IPS-18a (cell line): ENCODE data around the gene ANAPC15.

Source experiments
- H3K27ac ChIP-seq: one replicate; pipeline ENCODE4 v1.5.1; 2013; ENCODE audit warnings: low read length
- H3K27me3 ChIP-seq: one replicate; pipeline ENCODE4 v1.6.1; 2013; ENCODE audit warnings: mild to moderate bottlenecking, low read length; ENCODE audit not compliant: control insufficient read depth, insufficient read depth
- H3K36me3 ChIP-seq: one replicate; pipeline ENCODE4 v1.6.1; 2013; ENCODE audit warnings: low read depth, low read length; ENCODE audit not compliant: control insufficient read depth
- H3K4me1 ChIP-seq: one replicate; pipeline ENCODE4 v1.6.1; 2013; ENCODE audit warnings: low read depth, low read length; ENCODE audit not compliant: control insufficient read depth
- H3K4me3 ChIP-seq: one replicate; pipeline ENCODE4 v1.5.1; 2013; ENCODE audit warnings: low read length
- H3K9ac ChIP-seq: one replicate; pipeline ENCODE4 v1.6.1; 2013; ENCODE audit warnings: mild to moderate bottlenecking, low read length, moderate library complexity
- H3K9me3 ChIP-seq: one replicate; pipeline ENCODE4 v1.6.1; 2013; ENCODE audit warnings: low read depth, low read length; ENCODE audit not compliant: control insufficient read depth

Gene ANAPC15

GRCh38 chr11:72123117-72123653 lies 10.7 kb upstream of the ANAPC15 start:
- H3K4me1 ChIP-seq = no peaks in the 10 kb centered on the region
- no peak overlapping the region for H3K4me3 ChIP-seq
- no peak overlapping the region for H3K9ac ChIP-seq
- H3K27ac ChIP-seq = no peak overlapping the region
- H3K9me3 ChIP-seq = no peaks in the 10 kb centered on the region
- H3K27me3 ChIP-seq = peaks cover 14% of the 10 kb centered on the region
- no peaks in the 10 kb centered on the region for H3K36me3 ChIP-seq

GRCh38 chr11:72122607-72123006 lies 10.1 kb upstream of the ANAPC15 start:
- H3K4me3 ChIP-seq = no peak overlapping the region
- no peaks in the 10 kb centered on the region for H3K36me3 ChIP-seq
- no peak overlapping the region for H3K9ac ChIP-seq
- H3K27ac ChIP-seq = no peak overlapping the region
- no peaks in the 10 kb centered on the region for H3K9me3 ChIP-seq
- H3K27me3 ChIP-seq = peaks cover 16% of the 10 kb centered on the region
- no peaks in the 10 kb centered on the region for H3K4me1 ChIP-seq

- Histone ChIP-seq H3K4me1 (no peaks in the 10 kb centered on the region), H3K9ac (no peak overlapping the region), H3K9me3 (no peaks in the 10 kb centered on the region), H3K27ac (no peak overlapping the region), H3K4me3 (no peak overlapping the region), H3K36me3 (no peaks in the 10 kb centered on the region), H3K27me3 (peaks cover 32% of the 10 kb centered on the region)
Measured at GRCh38 chr11:72120930-72121329, 8.4 kb upstream of the ANAPC15 start.

GRCh38 chr11:72119198-72119597 lies 6.7 kb upstream of the ANAPC15 start:
- Histone ChIP-seq H3K36me3 (no peaks in the 10 kb centered on the region), H3K9me3 (no peaks in the 10 kb centered on the region), H3K4me3 (no peak overlapping the region), H3K4me1 (no peaks in the 10 kb centered on the region), H3K27ac (no peak overlapping the region), H3K9ac (no peak overlapping the region), H3K27me3 (peaks cover 49% of the 10 kb centered on the region)

GRCh38 chr11:72116019-72116755 lies 3.7 kb upstream of the ANAPC15 start:
- Histone ChIP-seq H3K27me3 (peaks cover 47% of the 10 kb centered on the region), H3K27ac (no peak overlapping the region), H3K4me1 (peaks cover 9% of the 10 kb centered on the region), H3K9me3 (no peaks in the 10 kb centered on the region), H3K36me3 (no peaks in the 10 kb centered on the region), H3K9ac (no peak overlapping the region), H3K4me3 (no peak overlapping the region)

- H3K27me3 ChIP-seq = peaks cover 47% of the 10 kb centered on the region
- peaks cover 9% of the 10 kb centered on the region for H3K4me1 ChIP-seq
- no peaks in the 10 kb centered on the region for H3K36me3 ChIP-seq
- H3K4me3 ChIP-seq = no peak overlapping the region
- no peaks in the 10 kb centered on the region for H3K9me3 ChIP-seq
- H3K27ac ChIP-seq = no peak overlapping the region
- H3K9ac ChIP-seq = no peak overlapping the region
Measured at GRCh38 chr11:72114570-72114969, 2.1 kb upstream of the ANAPC15 start.

GRCh38 chr11:72112978-72113808 lies 698 bp upstream of the ANAPC15 start:
- Histone ChIP-seq H3K27ac (peak overlapping the region; percentile 97), H3K27me3 (peaks cover 38% of the 10 kb centered on the region), H3K36me3 (no peaks in the 10 kb centered on the region), H3K9ac (peak overlapping the region; percentile 96), H3K4me3 (peak overlapping the region; percentile 83), H3K9me3 (no peaks in the 10 kb centered on the region), H3K4me1 (peaks cover 9% of the 10 kb centered on the region)

- Histone ChIP-seq H3K27me3 (peaks cover 26% of the 10 kb centered on the region), H3K27ac (peak overlapping the region; percentile 22), H3K36me3 (no peaks in the 10 kb centered on the region), H3K9me3 (no peaks in the 10 kb centered on the region), H3K4me1 (peaks cover 9% of the 10 kb centered on the region), H3K4me3 (peak overlapping the region; percentile 83), H3K9ac (peak overlapping the region; percentile 96)
Measured at GRCh38 chr11:72111300-72112142, 974 bp downstream of the ANAPC15 start.

- Histone ChIP-seq H3K36me3 (no peaks in the 10 kb centered on the region), H3K4me1 (peaks cover 12% of the 10 kb centered on the region), H3K27me3 (no peaks in the 10 kb centered on the region), H3K9me3 (no peaks in the 10 kb centered on the region), H3K9ac (no peak within 1 kb of the TSS), H3K27ac (no peak within 1 kb of the TSS), H3K4me3 (no peak within 1 kb of the TSS)
Measured at GRCh38 chr11:72105888-72106287, 6.6 kb downstream of the ANAPC15 start, which contains the start of gene TOMT. Gene TOMT, plus strand, starts transcription at chr11:72105924. Its CDS starts 28 bp downstream, at chr11:72105952.

- H3K27ac ChIP-seq = peak overlapping the region; percentile 88
- peaks cover 15% of the 10 kb centered on the region for H3K36me3 ChIP-seq
- H3K9me3 ChIP-seq = no peaks in the 10 kb centered on the region
- H3K4me3 ChIP-seq = peak overlapping the region; percentile 48
- no peaks in the 10 kb centered on the region for H3K27me3 ChIP-seq
- H3K4me1 ChIP-seq = peaks cover 12% of the 10 kb centered on the region
- peak overlapping the region; percentile 62 for H3K9ac ChIP-seq
Measured at GRCh38 chr11:72103754-72104167, 8.7 kb downstream of the ANAPC15 start.
